ENCODE results near the gene HOXA7.

Gene HOXA7

GRCh38 chr7:27193335-27194001, 37.0 kb upstream of the HOXA7 start:
- DNase-seq (ENCODE audit: low spot score), result no peak

- DNase-seq (ENCODE audit: low spot score), result no peak
These were observed 36.3 kb upstream of the HOXA7 start for GRCh38 chr7:27192546-27193334.

- no peak for DNase-seq (ENCODE audit: low spot score)
These were observed 35.5 kb upstream of the HOXA7 start for GRCh38 chr7:27191833-27192545.

GRCh38 chr7:27191161-27191731, 34.8 kb upstream of the HOXA7 start:
- no peak for DNase-seq (ENCODE audit: low spot score)

- DNase-seq (ENCODE audit: low spot score), result no peak
These were observed 33.7 kb upstream of the HOXA7 start for GRCh38 chr7:27189997-27190748.

DNA sequence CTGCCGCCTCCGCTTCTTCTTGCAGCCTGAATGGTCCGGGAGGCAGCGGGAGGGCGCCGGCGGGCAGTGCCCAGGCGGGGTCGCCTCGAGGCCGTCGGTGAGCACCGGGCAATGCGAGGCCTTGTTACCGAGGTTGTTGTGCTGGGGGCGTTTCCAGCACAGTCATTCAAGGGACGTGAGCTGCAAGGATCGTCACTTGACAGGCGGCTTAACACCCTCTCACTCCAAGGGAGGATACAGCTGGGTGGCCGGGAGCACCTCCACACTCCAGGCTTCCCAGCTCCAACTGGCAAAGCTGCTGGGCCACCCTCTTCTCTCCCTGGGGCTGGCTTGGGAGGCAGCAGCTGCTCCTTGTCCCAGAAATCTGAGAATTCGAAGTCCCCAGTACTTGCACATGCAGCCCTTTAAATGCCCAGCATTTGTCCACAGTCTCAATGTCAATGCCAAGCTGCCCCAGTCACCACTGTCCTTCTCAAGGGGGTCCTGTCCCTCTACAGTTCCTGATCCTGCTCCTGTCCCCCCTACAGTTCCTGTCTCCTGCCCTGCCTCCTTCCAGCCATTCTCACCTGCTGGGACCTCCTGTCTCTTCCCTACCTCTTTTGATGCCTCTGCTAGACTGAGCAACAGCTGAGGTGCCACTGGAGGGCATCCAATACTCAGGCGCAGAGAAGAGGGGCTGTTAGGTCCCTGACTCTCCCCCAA, 33.0 kb upstream of the HOXA7 start:
- DNase-seq (ENCODE audit: low spot score), result no peak

DNA sequence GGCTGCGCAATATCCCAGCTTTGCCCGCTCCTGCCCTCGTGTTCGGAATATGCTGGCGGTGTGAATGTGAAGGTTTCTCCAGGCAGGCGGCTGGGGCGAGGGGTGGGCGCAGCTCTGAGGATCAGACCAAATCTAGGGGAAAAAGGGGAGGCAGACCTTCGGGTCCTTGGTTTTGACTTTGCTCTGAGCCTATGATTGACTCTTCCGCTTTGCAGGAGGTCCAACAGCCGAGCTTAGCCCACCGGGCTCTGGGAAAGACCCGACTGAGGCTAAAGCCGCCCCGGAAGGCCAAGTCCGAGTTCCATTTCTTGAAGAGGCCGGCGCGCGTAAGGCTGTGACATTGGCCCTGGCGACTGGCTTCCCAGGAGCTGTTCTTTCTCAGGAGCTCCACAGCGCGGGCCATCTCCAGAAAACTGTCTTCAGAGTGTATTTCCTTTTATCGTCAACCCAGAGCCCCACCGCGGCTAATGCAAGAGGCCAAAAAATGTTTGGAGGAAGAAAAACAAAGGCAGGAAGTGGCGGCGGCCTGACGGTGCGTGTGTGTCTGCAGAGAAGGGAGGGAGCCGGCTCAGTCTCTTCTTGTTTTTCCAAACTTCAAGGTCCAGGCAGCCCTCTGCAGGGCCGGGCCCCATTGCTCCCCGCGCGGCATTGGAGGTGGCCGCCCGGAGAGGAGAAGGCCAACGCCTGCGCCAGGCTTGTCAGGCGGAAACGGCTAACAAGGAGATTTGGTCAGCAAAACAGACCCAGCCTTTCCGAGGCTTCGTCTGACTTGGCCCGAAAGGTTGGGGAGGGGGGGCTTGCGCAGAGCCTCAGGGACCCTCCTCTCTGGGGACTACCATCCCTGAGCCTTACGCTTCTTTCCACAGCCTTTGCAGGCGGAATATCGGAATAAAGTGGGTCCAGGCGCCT, 32.2 kb upstream of the HOXA7 start:
- DNase-seq (ENCODE audit: low spot score), result no peak

DNA sequence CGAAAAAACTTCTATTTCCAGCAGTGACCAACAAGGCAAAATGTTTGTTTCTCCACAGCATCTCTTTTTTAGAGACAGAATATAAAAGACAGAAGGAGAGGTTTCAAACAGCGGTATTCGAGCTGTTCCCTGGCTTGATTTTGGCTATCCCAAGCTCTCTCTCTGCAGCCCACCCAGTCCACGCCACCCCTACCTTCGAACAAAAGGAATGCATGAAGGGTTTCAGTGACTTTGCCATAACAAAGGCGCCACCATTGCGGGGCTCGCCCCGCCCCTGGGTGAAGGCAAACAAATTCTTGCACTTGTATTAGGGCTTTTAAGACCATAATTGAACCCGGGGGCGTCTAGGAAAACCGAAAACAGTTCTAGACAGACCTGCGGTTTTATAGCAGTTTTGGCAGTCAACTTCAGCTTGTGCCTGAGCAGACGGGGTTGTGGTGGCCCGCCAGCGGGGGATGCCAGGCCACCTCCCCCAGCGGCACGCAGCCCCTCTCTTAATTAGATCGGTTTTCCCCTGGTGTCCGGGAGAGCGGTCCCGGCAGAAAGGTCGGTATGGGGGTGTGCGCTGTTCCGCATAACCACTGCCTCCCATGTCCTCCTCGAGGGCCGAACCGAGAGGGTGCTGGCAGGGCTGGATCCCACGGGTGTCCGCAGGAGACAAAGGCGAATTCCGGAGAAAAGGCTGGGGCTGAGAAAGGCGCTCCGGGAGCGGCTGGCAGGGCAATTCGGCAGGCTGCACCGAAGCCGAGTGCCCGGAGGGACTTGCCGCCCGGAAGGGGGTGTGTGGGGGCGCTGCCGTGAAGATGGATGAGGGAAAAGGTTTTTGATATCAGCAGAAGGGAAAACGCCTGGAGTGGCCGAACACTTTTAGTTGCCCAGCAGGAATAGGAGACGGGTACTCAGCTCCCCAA, 31.3 kb upstream of the HOXA7 start:
- DNase-seq (ENCODE audit: low spot score), result no peak

DNA sequence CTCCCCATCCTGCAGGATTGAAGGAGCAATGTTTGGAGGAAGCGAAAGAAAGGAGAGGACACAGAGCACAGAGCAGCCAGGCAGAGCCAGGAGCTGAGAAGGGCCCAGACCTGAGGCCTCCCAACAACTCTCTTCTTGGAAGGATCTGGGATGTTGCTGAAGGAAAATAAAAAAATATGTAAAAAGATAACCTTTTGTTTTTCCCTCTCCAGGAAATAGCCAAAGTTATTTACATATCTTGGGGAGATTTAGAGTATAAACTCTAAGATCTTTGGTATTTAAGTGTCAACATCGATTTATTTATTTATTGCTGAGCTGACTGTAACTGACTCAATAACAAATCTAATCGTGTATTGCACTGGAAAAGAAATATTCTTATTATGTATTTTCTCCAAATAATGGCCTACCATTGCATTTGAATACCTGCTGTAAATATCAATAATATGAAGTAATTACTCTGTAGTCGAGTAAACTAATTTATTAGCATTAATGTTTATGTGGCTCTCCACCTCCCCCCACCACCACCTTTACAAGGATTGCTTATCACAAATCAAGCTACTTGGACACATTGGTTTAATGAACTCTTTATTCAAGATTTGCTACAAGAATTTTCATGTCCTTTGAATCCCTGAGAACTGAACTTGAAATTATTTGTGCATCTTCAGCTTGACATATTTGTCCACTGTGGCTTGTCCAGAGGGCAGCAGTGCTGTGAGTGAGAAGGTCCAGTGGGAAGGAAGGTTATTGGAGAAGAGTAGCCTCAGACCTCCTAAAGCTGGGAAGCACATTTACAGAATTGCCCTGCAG, 30.4 kb upstream of the HOXA7 start:
- DNase-seq (ENCODE audit: low spot score), result no peak

DNA sequence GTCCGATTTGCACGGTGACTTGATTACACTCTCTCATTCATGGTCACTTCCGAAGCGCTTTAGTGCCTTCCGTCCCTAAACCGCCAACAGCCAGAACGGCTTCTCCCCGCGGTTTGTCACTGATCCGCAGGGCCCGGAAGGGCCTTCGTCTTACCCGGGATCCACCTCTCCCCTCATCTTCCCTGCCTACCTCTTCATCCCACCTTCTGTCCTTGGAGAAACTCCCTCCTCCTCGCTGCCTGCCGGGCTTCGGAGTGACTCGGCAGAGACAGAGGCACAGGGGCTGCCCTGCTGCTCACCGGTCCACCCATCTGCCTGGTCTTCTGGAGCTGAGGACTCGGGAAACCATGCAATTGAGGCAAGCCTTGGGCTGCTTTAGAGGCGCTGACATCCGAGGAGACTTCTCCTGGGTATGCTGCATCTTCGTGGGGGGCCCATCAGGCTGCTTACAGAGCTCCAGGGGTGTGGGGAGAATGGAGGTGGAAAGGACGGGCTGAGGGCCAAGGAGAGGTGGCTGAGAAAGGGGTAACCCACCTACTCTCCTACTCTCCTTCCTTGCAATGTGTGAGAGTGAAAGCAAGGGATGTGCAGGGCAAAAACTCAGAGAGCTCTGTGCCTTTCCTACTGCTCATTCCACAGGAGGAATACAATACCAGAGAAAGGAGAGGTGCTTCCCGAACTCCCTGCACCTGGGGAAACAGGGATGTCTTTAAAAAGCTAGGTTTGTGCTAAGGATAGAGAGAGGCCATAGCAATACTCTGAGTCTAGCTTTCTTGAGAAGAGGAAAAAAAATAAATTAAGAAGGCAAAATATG, 29.6 kb upstream of the HOXA7 start:
- no peak for DNase-seq (ENCODE audit: low spot score)

GRCh38 chr7:27185013-27185853, 28.8 kb upstream of the HOXA7 start, which contains the start of gene HOXA11:
Gene HOXA11 (minus strand): TSS chr7:27185232. CDS start chr7:27185144, 88 bp downstream.
- peak; percentile 90 for DNase-seq (ENCODE audit: low spot score)

DNA sequence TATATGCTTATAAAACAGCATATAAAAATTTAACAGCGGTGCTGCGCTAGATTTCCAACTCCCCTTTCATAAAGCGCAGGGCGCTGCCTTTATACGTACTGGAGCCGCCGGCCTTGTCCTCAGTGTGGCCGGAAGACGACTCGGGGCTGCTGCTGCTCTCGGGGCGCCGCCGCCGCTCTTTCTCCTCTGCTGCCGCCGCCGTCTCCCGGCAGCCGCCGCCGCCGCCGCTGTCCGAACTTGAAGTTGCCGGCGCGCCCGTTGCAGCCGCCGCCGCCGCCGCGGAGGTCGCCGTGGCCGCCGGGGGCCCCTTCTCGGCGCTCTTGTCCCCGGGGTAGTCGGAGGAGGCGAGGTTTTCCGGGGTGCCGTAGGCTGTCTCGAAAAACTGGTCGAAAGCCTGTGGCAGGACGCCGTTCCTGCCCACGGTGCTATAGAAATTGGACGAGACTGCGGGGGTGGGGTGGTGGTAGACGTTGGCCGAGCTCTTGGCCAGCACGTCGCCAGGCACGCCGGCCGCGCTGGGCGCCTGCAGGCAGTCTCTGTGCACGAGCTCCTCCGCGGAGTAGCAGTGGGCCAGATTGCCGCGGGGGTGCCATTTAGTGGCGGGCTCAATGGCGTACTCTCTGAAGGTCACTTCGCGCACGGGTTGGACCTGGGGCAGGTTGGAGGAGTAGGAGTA, 28.0 kb upstream of the HOXA7 start:
- peak; percentile 71 for DNase-seq (ENCODE audit: low spot score)

- DNase-seq (ENCODE audit: low spot score), result peak; percentile 76
These were observed 27.3 kb upstream of the HOXA7 start for GRCh38 chr7:27183682-27184336.

- peak; percentile 71 for DNase-seq (ENCODE audit: low spot score)
These were observed 26.6 kb upstream of the HOXA7 start for GRCh38 chr7:27182861-27183681.
